ENCODE measurements around the gene PFAS.
"Not testable (repeated sequence)": the region's sequence is repeated elsewhere in the genome, so short reads cannot be mapped to it uniquely, and the experiment has no call there.

Gene PFAS

GRCh38 chr17:8209907-8210760 lies 39.0 kb upstream of the PFAS start, which contains the start of gene AURKB:
AURKB (minus strand) TSS chr17:8210575; CDS start chr17:8210224, 351 bp downstream.
- Histone ChIP-seq H3F3A (ENCODE audit: insufficient read depth, low read length) (no peaks in the 10 kb centered on the region; the same call in 1 of the 2 replicates), H3K9me3 (ENCODE audit: low read length) (no peaks in the 10 kb centered on the region), H3K9me2 (ENCODE audit: low read depth, low read length) (no peaks in the 10 kb centered on the region), H3K9ac (ENCODE audit: low read length) (peak within 1 kb of the TSS; percentile 92), H3K79me2 (ENCODE audit: insufficient read depth, low read length) (peaks cover 17% of the 10 kb centered on the region), H3K27me3 (ENCODE audit: insufficient read depth, low read length) (no peaks in the 10 kb centered on the region), H4K20me1 (ENCODE audit: insufficient read depth, low read length) (no peaks in the 10 kb centered on the region), H3K27ac (ENCODE audit: low read depth, low read length, poor library complexity, severe bottlenecking) (peak within 1 kb of the TSS; percentile 88), H3K36me3 (ENCODE audit: insufficient read depth, low read length) (peaks cover 28% of the 10 kb centered on the region), H2AFZ (ENCODE audit: low read length) (0 out of 2 replicates have a peak within 1 kb of the TSS, but pooled peaks have one; percentile 25), H3K4me1 (ENCODE audit: insufficient read depth, low read length, severe bottlenecking) (peaks cover 31% of the 10 kb centered on the region), H3K4me3 (ENCODE audit: low read depth, low read length, poor library complexity, severe bottlenecking) (peak within 1 kb of the TSS; percentile 87), H3K4me2 (ENCODE audit: low read length) (peak within 1 kb of the TSS; percentile 70)
- no peak for TF ChIP-seq EZH2 (IDR thresholded peaks at IDR 0.05; ENCODE audit: borderline replicate concordance, low read length)
- TF ChIP-seq CTCF (IDR thresholded peaks at IDR 0.05; ENCODE audit: low read length): no peak

DNA sequence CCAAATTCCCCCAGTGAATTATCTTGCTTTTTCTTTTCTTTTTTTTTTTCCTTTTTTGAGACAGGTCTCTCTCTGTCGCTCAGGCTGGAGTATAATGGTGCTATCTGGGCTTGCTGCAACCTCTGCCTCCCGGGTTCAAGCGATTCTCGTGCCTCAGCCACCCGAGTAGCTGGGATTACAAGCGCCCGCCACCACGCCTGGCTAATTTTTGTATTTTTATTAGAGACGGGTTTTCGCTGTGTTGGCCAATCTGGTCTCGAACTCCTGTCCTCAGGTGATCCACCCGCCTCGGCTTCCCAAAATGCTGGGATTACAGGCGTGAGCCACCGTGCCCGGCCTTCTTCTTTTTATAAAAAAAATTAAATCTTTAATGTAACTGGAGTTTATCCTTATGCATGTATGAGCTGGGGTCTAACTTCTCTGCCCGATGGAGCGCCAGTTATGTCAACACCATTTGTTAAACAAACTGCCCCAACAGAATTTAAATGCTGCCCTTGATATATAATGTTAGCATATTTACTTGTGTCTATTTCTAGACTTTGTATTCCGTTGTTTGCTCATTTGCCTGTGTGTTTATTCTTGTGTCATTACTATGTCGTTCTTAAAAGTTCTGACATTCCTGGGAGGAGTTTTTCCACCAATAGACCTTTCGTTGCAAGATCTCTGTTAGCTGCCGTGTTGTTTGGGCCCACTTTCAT lies 38.2 kb upstream of the PFAS start:
- H3K27ac ChIP-seq (ENCODE audit: low read depth, low read length, poor library complexity, severe bottlenecking): peak overlapping the region; percentile 88
- H3K79me2 ChIP-seq (ENCODE audit: insufficient read depth, low read length): peaks cover 17% of the 10 kb centered on the region
- H3F3A ChIP-seq (ENCODE audit: insufficient read depth, low read length): no peaks in the 10 kb centered on the region; the same call in 1 of the 2 replicates
- H2AFZ ChIP-seq (ENCODE audit: low read length): 0 out of 2 replicates have a peak overlapping the region, but pooled peaks have one; percentile 25
- H3K36me3 ChIP-seq (ENCODE audit: insufficient read depth, low read length): peaks cover 21% of the 10 kb centered on the region
- peak overlapping the region; percentile 92 for H3K9ac ChIP-seq (ENCODE audit: low read length)
- peak overlapping the region; percentile 87 for H3K4me3 ChIP-seq (ENCODE audit: low read depth, low read length, poor library complexity, severe bottlenecking)
- peak overlapping the region; percentile 70 for H3K4me2 ChIP-seq (ENCODE audit: low read length)
- no peaks in the 10 kb centered on the region for H3K9me3 ChIP-seq (ENCODE audit: low read length)
- H4K20me1 ChIP-seq (ENCODE audit: insufficient read depth, low read length): no peaks in the 10 kb centered on the region
- TF ChIP-seq EZH2 (IDR thresholded peaks at IDR 0.05; ENCODE audit: borderline replicate concordance, low read length): no peak
- TF ChIP-seq CTCF (IDR thresholded peaks at IDR 0.05; ENCODE audit: low read length): no peak
- no peaks in the 10 kb centered on the region for H3K9me2 ChIP-seq (ENCODE audit: low read depth, low read length)
- no peaks in the 10 kb centered on the region for H3K27me3 ChIP-seq (ENCODE audit: insufficient read depth, low read length)
- peaks cover 26% of the 10 kb centered on the region for H3K4me1 ChIP-seq (ENCODE audit: insufficient read depth, low read length, severe bottlenecking)

DNA sequence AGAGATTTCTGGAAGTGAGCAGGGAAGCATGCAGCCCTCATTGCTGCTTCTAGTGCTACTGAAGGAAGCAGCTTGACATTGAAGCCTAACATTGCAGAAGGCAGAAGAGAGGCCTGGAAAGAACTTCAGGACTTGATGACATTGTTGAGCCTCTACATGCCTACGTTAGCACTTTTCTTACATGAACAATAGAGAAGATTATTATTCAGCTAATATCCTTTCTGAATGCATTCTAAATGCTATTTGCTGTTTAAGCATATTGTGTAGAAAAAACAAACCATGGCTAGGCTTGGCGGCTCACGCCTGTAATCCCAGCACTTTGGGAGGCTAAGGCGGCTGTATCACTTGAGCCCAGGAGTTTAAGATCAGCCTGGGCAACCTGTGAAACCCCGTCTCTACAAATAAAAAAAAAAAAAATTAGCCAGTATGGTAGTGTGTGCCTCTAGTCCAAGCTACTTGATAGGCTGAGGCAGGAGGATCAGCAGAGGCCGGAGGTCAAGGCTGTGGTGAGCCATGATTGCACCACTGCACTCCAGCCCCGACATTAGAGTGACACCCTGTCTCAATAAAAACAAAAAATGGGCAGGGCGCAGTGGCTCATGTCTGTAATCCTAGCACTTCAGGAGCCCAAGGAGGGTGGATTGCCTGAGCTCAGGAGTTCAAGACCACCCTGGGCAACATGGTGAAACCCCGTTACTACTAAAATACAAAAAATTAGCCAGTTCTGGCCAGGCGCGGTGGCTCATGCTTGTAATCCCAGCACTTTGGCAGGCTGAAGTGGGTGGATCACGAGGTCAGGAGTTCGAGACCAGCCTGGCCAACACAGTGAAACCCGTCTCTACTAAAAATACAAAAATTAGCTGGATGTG lies 36.5 kb upstream of the PFAS start:
- H3F3A ChIP-seq (ENCODE audit: insufficient read depth, low read length): no peaks in the 10 kb centered on the region; the same call in 1 of the 2 replicates
- TF ChIP-seq CTCF (IDR thresholded peaks at IDR 0.05; ENCODE audit: low read length): no peak
- no peak for TF ChIP-seq EZH2 (IDR thresholded peaks at IDR 0.05; ENCODE audit: borderline replicate concordance, low read length)
- H2AFZ ChIP-seq (ENCODE audit: low read length): no peak overlapping the region
- no peak overlapping the region for H3K4me2 ChIP-seq (ENCODE audit: low read length)
- no peaks in the 10 kb centered on the region for H4K20me1 ChIP-seq (ENCODE audit: insufficient read depth, low read length)
- H3K79me2 ChIP-seq (ENCODE audit: insufficient read depth, low read length): peaks cover 17% of the 10 kb centered on the region
- H3K4me1 ChIP-seq (ENCODE audit: insufficient read depth, low read length, severe bottlenecking): peaks cover 25% of the 10 kb centered on the region
- no peaks in the 10 kb centered on the region for H3K9me2 ChIP-seq (ENCODE audit: low read depth, low read length)
- no peak overlapping the region for H3K4me3 ChIP-seq (ENCODE audit: low read depth, low read length, poor library complexity, severe bottlenecking)
- no peak overlapping the region for H3K9ac ChIP-seq (ENCODE audit: low read length)
- no peaks in the 10 kb centered on the region for H3K27me3 ChIP-seq (ENCODE audit: insufficient read depth, low read length)
- no peak overlapping the region for H3K27ac ChIP-seq (ENCODE audit: low read depth, low read length, poor library complexity, severe bottlenecking)
- H3K36me3 ChIP-seq (ENCODE audit: insufficient read depth, low read length): peaks cover 4% of the 10 kb centered on the region
- no peaks in the 10 kb centered on the region for H3K9me3 ChIP-seq (ENCODE audit: low read length)

DNA sequence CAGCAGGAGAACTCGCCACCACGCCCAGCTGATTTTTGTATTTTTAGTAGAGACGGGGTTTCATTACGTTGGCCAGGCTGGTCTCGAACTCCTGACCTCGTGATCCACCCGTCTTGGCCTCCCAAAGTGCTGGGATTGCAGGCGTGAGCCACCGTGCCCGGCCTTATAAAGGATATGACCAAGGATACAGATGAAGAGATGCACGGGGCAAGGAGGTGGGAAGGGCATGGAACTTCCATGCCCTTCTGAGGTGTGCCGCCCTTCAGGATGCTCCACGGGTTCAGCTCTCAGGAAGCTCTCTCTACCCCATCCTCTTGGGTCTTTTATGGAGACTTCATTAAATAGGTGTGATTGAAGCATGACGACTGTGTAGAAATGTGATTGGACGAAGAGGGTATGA lies 35.1 kb upstream of the PFAS start:
- H3K4me3 ChIP-seq (ENCODE audit: low read depth, low read length, poor library complexity, severe bottlenecking); H3K9ac ChIP-seq (ENCODE audit: low read length); H3K9me3 ChIP-seq (ENCODE audit: low read length); H3K9me2 ChIP-seq (ENCODE audit: low read depth, low read length); H3F3A ChIP-seq (ENCODE audit: insufficient read depth, low read length); H4K20me1 ChIP-seq (ENCODE audit: insufficient read depth, low read length); H3K36me3 ChIP-seq (ENCODE audit: insufficient read depth, low read length); H3K27me3 ChIP-seq (ENCODE audit: insufficient read depth, low read length); H3K4me2 ChIP-seq (ENCODE audit: low read length); H3K27ac ChIP-seq (ENCODE audit: low read depth, low read length, poor library complexity, severe bottlenecking); H2AFZ ChIP-seq (ENCODE audit: low read length): not testable (repeated sequence)
- Histone ChIP-seq H3K4me1 (ENCODE audit: insufficient read depth, low read length, severe bottlenecking) (peaks cover 16% of the 10 kb centered on the region), H3K79me2 (ENCODE audit: insufficient read depth, low read length) (peaks cover 11% of the 10 kb centered on the region)
